Neutrophil (primary cell): Measurements from ENCODE around the gene GOLGA7B.
"Not testable (repeated sequence)": the region's sequence is repeated elsewhere in the genome, so short reads cannot be mapped to it uniquely, and the experiment has no call there.

ENCODE experiments used
- H3K27ac ChIP-seq: fragments of 200-600 bp; sonication (generic); 2 replicates; pipeline ENCODE4 v1.5.1; 2016; ENCODE audit warnings: mild to moderate bottlenecking, moderate library complexity
- H3K27me3 ChIP-seq: fragments of 200-600 bp; sonication (generic); 2 replicates; pipeline ENCODE4 v1.6.0; 2016; ENCODE audit warnings: mild to moderate bottlenecking
- H3K36me3 ChIP-seq: fragments of 200-600 bp; sonication (generic); 2 replicates; pipeline ENCODE4 v1.5.1; 2017
- H3K4me1 ChIP-seq, 2 experiments: fragments of 200-600 bp in 1 of 2; sonication (generic) in 1 of 2; 1 replicate in 1 of 2; 2 replicates in 1 of 2; pipeline versions ENCODE4 v1.5.1 to v1.6.1; 2013 to 2016; ENCODE audit warnings: low read depth in 1 of 2, low read length in 1 of 2, mild to moderate bottlenecking in 1 of 2, moderate library complexity in 1 of 2; ENCODE audit not compliant: control insufficient read depth in 1 of 2, insufficient read depth in 1 of 2
- H3K4me3 ChIP-seq, 2 experiments: fragments of 200-600 bp in 1 of 2; sonication (generic) in 1 of 2; 1 replicate in 1 of 2; 2 replicates in 1 of 2; pipeline ENCODE4 v1.5.1; 2013 to 2016; ENCODE audit warnings: low read depth in 1 of 2, low read length in 1 of 2, mild to moderate bottlenecking in 1 of 2, moderate library complexity in 1 of 2
- H3K9me3 ChIP-seq: fragments of 200-600 bp; sonication (generic); 2 replicates; pipeline ENCODE4 v1.5.1; 2016
- TF ChIP-seq, protein P1 (sequence below): fragments of 200-600 bp; sonication (generic); IDR thresholded peaks from 2 replicates; pipeline ENCODE4 v1.5.1; 2016; ENCODE audit warnings: antibody characterized with exemption

Gene GOLGA7B

DNA sequence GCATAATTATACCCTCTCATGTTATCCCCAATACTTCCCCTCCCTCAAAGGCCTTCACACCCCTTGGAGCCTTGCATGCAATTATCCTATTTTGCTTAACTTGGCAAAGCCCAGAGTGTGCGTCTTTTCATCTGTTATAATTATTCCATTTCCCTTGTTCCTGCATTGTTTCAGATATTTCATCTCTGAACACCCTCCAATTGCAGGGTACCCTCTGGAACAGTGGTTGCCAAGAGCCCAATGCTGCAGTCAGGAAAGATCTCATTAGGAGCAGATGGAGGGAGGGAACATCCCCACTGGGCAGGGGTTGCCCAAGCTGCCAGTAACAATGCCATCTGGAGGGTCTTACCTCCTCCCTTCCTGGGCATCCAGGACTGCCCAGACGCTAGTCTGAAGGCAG lies 18.4 kb upstream of the GOLGA7B start:
- H3K27me3 ChIP-seq, result peaks cover 85% of the 10 kb centered on the region
- TF ChIP-seq, protein P1, sequence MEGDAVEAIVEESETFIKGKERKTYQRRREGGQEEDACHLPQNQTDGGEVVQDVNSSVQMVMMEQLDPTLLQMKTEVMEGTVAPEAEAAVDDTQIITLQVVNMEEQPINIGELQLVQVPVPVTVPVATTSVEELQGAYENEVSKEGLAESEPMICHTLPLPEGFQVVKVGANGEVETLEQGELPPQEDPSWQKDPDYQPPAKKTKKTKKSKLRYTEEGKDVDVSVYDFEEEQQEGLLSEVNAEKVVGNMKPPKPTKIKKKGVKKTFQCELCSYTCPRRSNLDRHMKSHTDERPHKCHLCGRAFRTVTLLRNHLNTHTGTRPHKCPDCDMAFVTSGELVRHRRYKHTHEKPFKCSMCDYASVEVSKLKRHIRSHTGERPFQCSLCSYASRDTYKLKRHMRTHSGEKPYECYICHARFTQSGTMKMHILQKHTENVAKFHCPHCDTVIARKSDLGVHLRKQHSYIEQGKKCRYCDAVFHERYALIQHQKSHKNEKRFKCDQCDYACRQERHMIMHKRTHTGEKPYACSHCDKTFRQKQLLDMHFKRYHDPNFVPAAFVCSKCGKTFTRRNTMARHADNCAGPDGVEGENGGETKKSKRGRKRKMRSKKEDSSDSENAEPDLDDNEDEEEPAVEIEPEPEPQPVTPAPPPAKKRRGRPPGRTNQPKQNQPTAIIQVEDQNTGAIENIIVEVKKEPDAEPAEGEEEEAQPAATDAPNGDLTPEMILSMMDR, result no peak

DNA sequence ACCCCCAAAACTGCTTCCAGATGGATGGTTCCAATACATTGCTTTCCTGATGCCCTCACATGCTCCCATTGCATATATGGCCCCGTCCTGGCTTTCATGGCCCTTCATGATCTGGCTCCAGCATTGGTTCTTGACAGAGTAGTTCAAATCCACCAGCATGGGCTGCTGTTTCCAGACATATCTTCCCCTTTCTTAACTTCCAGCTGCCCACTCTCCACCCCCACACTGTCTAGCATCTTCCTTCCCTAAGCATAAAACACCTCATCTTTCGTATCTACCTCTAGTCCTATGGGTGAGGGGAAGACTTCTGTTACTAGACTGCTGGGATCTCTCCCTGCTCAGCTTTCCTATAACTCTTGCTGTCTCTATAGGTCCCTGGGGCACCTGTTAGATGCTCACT lies 13.2 kb upstream of the GOLGA7B start:
- H3K4me1 ChIP-seq, result no peaks in the 10 kb centered on the region
- H3K4me3 ChIP-seq, result no peak overlapping the region
- H3K9me3 ChIP-seq, result no peaks in the 10 kb centered on the region
- TF ChIP-seq, protein P1, result no peak
- no peaks in the 10 kb centered on the region for H3K36me3 ChIP-seq
- peaks cover 86% of the 10 kb centered on the region for H3K27me3 ChIP-seq
- no peak overlapping the region for H3K27ac ChIP-seq

More for the DNA sequence above, 18.4 kb upstream of the GOLGA7B start:
- no peaks in the 10 kb centered on the region for H3K4me1 ChIP-seq
- no peak overlapping the region for H3K4me3 ChIP-seq
- no peak overlapping the region for H3K27ac ChIP-seq
- H3K36me3 ChIP-seq, result no peaks in the 10 kb centered on the region
- no peaks in the 10 kb centered on the region for H3K9me3 ChIP-seq

DNA sequence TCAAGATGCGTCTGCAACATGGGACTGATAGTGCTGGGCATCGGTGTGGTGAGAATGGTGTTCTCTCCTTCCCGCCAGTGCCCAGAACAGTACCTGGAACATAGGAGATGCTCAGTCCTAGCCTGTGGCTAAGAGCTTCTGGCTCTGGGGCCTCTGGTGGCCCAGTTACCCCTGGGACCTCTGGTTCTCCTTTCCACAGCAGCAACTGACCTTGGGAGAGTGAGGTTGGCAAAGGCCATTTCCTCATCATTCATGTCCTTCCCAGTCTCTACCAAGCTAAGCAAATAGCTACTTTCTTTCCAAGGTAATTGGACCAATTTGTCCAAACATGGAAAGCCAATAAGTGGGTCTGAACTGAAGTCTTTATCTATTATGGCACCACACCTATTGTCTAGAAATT lies 11.6 kb upstream of the GOLGA7B start:
- Histone ChIP-seq H3K36me3 (no peaks in the 10 kb centered on the region), H3K9me3 (no peaks in the 10 kb centered on the region), H3K27ac (no peak overlapping the region), H3K27me3 (peaks cover 78% of the 10 kb centered on the region), H3K4me1 (no peaks in the 10 kb centered on the region), H3K4me3 (no peak overlapping the region)
- TF ChIP-seq, protein P1, result no peak

DNA sequence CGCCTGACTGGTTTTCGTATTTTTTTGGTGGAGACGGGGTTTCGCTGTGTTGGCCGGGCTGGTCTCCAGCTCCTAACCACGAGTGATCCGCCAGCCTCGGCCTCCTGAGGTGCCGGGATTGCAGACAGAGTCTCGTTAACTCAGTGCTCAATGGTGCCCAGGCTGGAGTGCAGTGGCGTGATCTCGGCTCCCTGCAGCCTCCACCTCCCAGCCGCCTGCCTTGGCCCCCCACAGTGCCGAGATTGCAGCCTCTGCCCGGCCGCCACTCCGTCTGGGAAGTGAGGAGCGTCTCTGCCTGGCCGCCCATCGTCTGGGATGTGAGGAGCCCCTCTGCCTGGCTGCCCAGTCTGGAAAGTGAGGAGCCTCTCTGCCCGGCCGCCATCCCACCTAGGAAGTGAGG lies 8.5 kb upstream of the GOLGA7B start:
- H3K4me3 ChIP-seq, H3K9me3 ChIP-seq, H3K27ac ChIP-seq, H3K4me1 ChIP-seq, H3K36me3 ChIP-seq: not testable (repeated sequence)
- H3K27me3 ChIP-seq, result peaks cover 81% of the 10 kb centered on the region

DNA sequence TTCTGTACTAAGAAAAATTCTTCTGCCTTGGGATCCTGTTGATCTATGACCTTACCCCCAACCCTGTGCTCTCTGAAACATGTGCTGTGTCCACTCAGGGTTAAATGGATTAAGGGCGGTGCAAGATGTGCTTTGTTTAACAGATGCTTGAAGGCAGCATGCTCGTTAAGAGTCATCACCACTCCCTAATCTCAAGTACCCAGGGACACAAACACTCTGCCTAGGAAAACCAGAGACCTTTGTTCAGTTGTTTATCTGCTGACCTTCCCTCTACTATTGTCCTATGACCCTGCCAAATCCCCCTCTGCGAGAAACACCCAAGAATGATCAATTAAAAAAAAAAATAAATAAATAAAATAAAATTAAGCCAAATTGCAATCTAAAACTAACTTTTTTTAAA lies 7.5 kb upstream of the GOLGA7B start:
- H3K27ac ChIP-seq, H3K9me3 ChIP-seq, H3K4me1 ChIP-seq, H3K4me3 ChIP-seq, H3K36me3 ChIP-seq: not testable (repeated sequence)
- peaks cover 81% of the 10 kb centered on the region for H3K27me3 ChIP-seq

DNA sequence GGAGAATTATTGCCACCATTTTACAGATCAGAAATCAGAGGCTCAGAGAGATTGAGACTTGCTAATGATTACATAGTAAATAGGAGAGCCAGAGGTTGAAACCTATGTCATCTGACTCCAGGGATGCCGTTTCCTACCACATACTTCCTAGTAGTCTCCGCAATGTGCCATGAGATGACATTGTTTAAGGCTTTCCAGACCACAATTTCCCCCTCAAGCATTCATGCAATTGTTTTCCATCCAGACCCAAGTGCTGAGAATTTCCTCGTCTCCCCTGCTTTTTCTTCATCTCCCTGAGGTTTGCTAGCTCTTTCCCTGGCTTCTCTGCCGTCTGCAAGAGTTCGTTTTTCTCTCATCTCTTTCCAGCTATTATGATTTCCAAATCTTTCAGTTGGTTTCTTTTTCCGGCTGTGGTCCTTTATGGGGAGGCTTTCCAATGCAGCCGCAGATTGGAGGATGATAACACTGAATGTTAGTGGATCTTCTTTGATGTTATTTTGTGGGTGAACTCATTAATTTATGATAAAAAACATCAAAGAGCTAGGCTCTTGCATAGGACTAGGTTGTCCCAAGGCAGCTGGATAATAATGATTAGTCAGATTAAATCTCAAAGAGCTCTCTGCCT lies 6.9 kb upstream of the GOLGA7B start:
- TF ChIP-seq, protein P1, result no peak

DNA sequence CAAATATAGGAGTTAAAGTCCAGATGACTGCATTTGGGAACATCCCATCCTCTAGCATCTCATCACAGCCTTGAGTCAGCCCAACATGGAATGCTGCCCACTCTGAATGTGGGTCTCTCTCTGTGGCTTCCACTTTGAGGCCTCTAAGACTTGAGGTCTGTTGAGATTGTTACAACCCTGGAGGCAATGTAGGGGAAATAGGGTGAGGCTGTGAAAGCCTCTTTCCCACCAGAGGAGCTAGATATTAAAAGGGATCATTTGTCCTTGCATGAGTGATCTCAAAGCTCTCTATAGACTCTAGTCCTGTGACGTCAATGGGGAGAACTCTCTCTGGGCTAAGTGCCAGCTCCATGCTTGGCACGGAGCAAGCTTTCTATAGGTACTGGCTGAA lies 6.4 kb upstream of the GOLGA7B start:
- no peaks in the 10 kb centered on the region for H3K9me3 ChIP-seq
- H3K4me1 ChIP-seq, result no peaks in the 10 kb centered on the region
- no peak overlapping the region for H3K4me3 ChIP-seq
- H3K27me3 ChIP-seq, result peaks cover 82% of the 10 kb centered on the region
- no peaks in the 10 kb centered on the region for H3K36me3 ChIP-seq
- TF ChIP-seq, protein P1, result no peak
- H3K27ac ChIP-seq, result no peak overlapping the region

More for the DNA sequence above, 6.9 kb upstream of the GOLGA7B start:
- H3K36me3 ChIP-seq, result no peaks in the 10 kb centered on the region
- H3K4me1 ChIP-seq, result no peaks in the 10 kb centered on the region
- H3K27ac ChIP-seq, result no peak overlapping the region
- no peak overlapping the region for H3K4me3 ChIP-seq
- H3K9me3 ChIP-seq, result no peaks in the 10 kb centered on the region
- H3K27me3 ChIP-seq, result peaks cover 82% of the 10 kb centered on the region

DNA sequence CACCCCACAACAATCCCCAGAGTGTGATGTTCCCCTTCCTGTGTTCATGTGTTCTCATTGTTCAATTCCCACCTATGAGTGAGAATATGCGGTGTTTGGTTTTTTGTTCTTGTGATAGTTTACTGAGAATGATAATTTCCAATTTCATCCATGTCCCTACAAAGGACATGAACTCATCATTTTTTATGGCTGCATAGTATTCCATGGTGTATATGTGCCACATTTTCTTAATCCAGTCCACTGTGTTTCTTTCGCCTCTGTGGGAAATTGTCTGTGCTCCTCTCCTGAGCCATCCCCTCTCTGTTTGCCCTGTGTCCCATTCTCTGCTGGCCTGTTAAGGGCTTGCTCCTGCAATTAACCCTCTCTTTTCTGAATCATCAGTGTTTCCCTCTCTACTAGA lies 5.7 kb upstream of the GOLGA7B start:
- H3K4me3 ChIP-seq, H3K27ac ChIP-seq, H3K36me3 ChIP-seq, H3K4me1 ChIP-seq, H3K9me3 ChIP-seq: not testable (repeated sequence)
- H3K27me3 ChIP-seq, result peaks cover 82% of the 10 kb centered on the region
